HepG2 (cell line): Measurements from ENCODE around the gene LEF1.

Experiments used
- ELF4 ChIP-seq: sonication (generic); formaldehyde crosslinking; IDR thresholded peaks from 2 replicates; pipeline ENCODE4 v1.5.0; 2020; ENCODE audit warnings: missing genetic modification reagents, mild to moderate bottlenecking, moderate library complexity, borderline replicate concordance
- FIP1L1 ChIP-seq: fragments of 200-400 bp; formaldehyde crosslinking; IDR thresholded peaks from 2 replicates; pipeline ENCODE4 v1.6.1; 2018; ENCODE audit warnings: low read depth, mild to moderate bottlenecking, low read length, moderate library complexity, borderline replicate concordance; ENCODE audit not compliant: insufficient read depth
- KDM5A ChIP-seq: fragments of 200-600 bp; sonication (generic); IDR thresholded peaks from 2 replicates; pipeline ENCODE4 v1.7.0; 2018; ENCODE audit warnings: antibody characterized with exemption, mild to moderate bottlenecking, low read length, borderline replicate concordance
- POLR2A ChIP-seq, 2 experiments: IDR thresholded peaks; 2 replicates each; pipeline ENCODE4 v1.6.1; 2011; ENCODE audit warnings: low read depth in 2 of 2, low read length in 2 of 2, mild to moderate bottlenecking in 1 of 2, moderate library complexity in 1 of 2; ENCODE audit not compliant: insufficient read depth in 1 of 2
- POLR2AphosphoS5 ChIP-seq: IDR thresholded peaks from 2 replicates; pipeline ENCODE4 v1.6.1; 2012; ENCODE audit warnings: low read depth, low read length
- TOE1 ChIP-seq: sonication (generic); formaldehyde crosslinking; IDR thresholded peaks from 2 replicates; pipeline ENCODE4 v1.4.0; 2020; ENCODE audit warnings: mild to moderate bottlenecking, missing genetic modification reagents
- ZFP41 ChIP-seq: sonication (generic); formaldehyde crosslinking; IDR thresholded peaks from 2 replicates; pipeline ENCODE4 v1.4.0; 2020; ENCODE audit warnings: mild to moderate bottlenecking, missing genetic modification reagents, borderline replicate concordance
- ZNF263 ChIP-seq: sonication (generic); formaldehyde crosslinking; IDR thresholded peaks from 2 replicates; pipeline ENCODE4 v1.4.0; 2020; ENCODE audit warnings: missing genetic modification reagents
- ZNF530 ChIP-seq: sonication (generic); formaldehyde crosslinking; IDR thresholded peaks from 2 replicates; pipeline ENCODE4 v1.5.0; 2020; ENCODE audit warnings: low read depth, mild to moderate bottlenecking, missing genetic modification reagents

- TF ChIP-seq ELF4, result no peak
- TF ChIP-seq ZNF530, result no peak
- no peak for TF ChIP-seq POLR2AphosphoS5
- no peak for TF ChIP-seq TOE1 (CRISPR knock-in tag)
- TF ChIP-seq ZNF263, result no peak
- no peak for TF ChIP-seq POLR2A (IDR thresholded peaks at IDR 0.05; ENCODE audit: insufficient read depth in 1 of 2, low read depth in 2 of 2, low read length in 2 of 2)
- no peak for TF ChIP-seq KDM5A
- TF ChIP-seq FIP1L1, result no peak
- no peak for TF ChIP-seq ZFP41
These were observed 162.9 kb downstream of the LEF1 start for GRCh38 chr4:108005807-108006206.
